ENCODE results near the gene UBE2E3.

DNA sequence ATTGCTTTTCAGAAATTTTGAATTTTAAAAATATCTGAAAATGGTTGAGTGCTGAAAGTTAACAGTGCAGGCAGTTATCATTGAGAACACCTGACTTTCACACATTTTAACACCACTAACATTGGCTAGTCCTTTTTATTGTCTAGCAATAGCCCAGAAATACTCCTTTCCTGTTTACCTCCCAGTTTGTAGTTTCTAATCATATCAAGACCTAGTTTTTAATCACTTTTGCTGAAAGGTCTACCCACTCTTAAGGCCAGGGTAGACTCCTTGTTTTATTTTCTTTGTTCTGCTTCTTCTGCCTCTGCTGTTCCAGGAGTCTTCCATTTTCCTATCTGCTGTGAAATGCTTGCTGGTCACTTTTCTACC lies 72.1 kb downstream of the UBE2E3 start:
- TF ChIP-seq, protein P1, sequence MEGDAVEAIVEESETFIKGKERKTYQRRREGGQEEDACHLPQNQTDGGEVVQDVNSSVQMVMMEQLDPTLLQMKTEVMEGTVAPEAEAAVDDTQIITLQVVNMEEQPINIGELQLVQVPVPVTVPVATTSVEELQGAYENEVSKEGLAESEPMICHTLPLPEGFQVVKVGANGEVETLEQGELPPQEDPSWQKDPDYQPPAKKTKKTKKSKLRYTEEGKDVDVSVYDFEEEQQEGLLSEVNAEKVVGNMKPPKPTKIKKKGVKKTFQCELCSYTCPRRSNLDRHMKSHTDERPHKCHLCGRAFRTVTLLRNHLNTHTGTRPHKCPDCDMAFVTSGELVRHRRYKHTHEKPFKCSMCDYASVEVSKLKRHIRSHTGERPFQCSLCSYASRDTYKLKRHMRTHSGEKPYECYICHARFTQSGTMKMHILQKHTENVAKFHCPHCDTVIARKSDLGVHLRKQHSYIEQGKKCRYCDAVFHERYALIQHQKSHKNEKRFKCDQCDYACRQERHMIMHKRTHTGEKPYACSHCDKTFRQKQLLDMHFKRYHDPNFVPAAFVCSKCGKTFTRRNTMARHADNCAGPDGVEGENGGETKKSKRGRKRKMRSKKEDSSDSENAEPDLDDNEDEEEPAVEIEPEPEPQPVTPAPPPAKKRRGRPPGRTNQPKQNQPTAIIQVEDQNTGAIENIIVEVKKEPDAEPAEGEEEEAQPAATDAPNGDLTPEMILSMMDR (conservative IDR thresholded peaks at IDR 0.05) = no peak
- no peak for TF ChIP-seq EZH2 (IDR thresholded peaks at IDR 0.05; ENCODE audit: low read depth)

All from PC-9 (cell line).